SJCRH30 (cell line): ENCODE data around the gene LIN28B. TPM values are rescaled to one million over a fixed set of nuclear protein-coding genes. Genes with fewer than 3 reads are reported as not detected.

Experiments
- DNase-seq, 2 experiments: peaks; one replicate each; pipeline ENCODE4 v3.0.0-alpha.2; 2015 to 2020
- H3K27ac ChIP-seq: fragments of 250-450 bp; sonication (Bioruptor Pico); 2 replicates; pipeline ENCODE4 v1.5.1; 2020; ENCODE audit warnings: mild to moderate bottlenecking, moderate library complexity
- H3K27me3 ChIP-seq: fragments of 250-450 bp; sonication (Bioruptor Pico); 2 replicates; pipeline ENCODE4 v1.5.1; 2020; ENCODE audit warnings: mild to moderate bottlenecking, moderate library complexity
- H3K36me3 ChIP-seq: fragments of 250-450 bp; sonication (Bioruptor Pico); 2 replicates; pipeline ENCODE4 v1.5.1; 2020; ENCODE audit warnings: mild to moderate bottlenecking, moderate library complexity
- H3K4me1 ChIP-seq: fragments of 250-450 bp; sonication (Bioruptor Pico); 2 replicates; pipeline ENCODE4 v1.5.1; 2020; ENCODE audit warnings: mild to moderate bottlenecking, moderate library complexity
- H3K4me3 ChIP-seq: fragments of 250-450 bp; sonication (Bioruptor Pico); 2 replicates; pipeline ENCODE4 v1.5.1; 2020; ENCODE audit warnings: mild to moderate bottlenecking, moderate library complexity
- H3K9me3 ChIP-seq: fragments of 250-450 bp; sonication (Bioruptor Pico); replicated peaks from 2 replicates; pipeline ENCODE4 v1.5.1; 2020; ENCODE audit warnings: mild to moderate bottlenecking, moderate library complexity
- total RNA-seq: library from RNA; depleted of rRNA; stranded (reverse); fragments of >200 nt; shearing (Covaris generic); gene quantifications from 2 replicates; pipeline ENCODE4 v1.2.3, GENCODE V29; 2014

LIN28B gene
- total RNA-seq, 1 experiment from 2014 or later = 22.4 TPM

DNA sequence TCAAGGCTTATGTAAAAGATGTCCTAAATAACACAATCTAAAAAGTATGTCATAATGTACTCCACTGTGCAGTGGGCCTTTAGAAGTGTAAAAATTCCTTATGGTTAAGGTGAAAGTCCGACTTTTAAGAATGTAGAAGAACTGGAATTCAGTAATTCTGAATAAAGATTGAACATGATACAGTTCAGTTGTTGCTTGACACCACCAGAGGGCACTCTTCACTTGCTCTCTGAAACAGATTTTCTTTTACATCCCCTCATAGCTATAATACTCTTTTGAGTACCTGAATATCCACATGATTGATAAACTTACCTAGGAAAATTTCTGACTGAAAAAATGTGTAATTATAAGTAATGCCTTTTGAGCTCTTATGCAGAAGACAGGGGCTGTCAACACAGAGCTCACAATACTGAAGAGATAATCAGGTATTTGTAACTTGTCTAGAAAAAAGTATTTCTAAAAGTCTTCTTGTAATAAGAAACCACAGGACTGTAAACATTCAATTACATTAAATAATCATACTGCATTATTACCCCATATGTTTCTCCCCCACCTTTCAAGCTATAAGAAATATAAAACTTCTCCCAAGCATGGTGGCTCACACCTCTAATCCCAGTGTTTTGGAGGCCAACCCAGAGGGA lies 130.8 kb downstream of the LIN28B start:
- Histone ChIP-seq H3K9me3 (no peaks in the 10 kb centered on the region), H3K36me3 (no peaks in the 10 kb centered on the region), H3K27me3 (no peaks in the 10 kb centered on the region), H3K4me1 (no peaks in the 10 kb centered on the region), H3K4me3 (no peak overlapping the region), H3K27ac (no peak overlapping the region)
- DNase-seq = peak; percentile 29 to 78

DNA sequence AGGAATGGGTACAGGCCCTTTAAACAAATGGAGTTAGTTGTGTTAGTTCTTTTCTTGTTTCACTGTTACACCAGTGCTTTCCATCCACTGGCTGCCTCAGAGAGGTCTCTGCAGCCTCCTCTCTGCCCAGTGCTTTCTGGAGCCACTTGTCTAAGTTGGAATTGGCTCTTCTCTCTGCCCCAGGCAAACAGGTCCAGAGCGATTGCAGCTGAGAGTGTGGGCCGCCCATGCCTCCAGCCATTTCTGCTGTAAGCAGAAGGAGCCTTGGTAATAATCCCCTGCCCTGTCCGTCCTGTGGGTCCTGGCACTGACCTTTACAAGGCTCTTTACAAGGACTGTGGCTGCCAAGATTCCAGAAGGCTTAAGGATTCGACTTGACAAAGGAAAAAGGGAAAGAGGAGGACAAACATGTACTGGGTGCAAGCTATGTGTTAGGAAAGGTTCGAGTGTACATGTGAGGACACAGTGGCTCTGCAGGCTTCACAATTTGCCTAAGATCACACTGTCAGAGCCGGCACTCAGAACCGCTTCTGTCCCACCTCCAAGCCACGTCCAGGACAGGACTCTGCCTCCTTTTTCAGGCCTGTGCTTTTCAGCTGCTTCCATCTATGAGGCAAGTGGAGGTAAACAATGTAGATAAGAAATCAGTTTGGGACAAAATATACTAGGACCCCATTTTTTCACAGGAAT lies 134.4 kb downstream of the LIN28B start:
- Histone ChIP-seq H3K4me1 (no peaks in the 10 kb centered on the region), H3K4me3 (no peak overlapping the region), H3K9me3 (no peaks in the 10 kb centered on the region), H3K27me3 (no peaks in the 10 kb centered on the region), H3K36me3 (peaks cover 4% of the 10 kb centered on the region; the same call in 1 of the 2 replicates), H3K27ac (no peak overlapping the region)
- DNase-seq = no peak

DNA sequence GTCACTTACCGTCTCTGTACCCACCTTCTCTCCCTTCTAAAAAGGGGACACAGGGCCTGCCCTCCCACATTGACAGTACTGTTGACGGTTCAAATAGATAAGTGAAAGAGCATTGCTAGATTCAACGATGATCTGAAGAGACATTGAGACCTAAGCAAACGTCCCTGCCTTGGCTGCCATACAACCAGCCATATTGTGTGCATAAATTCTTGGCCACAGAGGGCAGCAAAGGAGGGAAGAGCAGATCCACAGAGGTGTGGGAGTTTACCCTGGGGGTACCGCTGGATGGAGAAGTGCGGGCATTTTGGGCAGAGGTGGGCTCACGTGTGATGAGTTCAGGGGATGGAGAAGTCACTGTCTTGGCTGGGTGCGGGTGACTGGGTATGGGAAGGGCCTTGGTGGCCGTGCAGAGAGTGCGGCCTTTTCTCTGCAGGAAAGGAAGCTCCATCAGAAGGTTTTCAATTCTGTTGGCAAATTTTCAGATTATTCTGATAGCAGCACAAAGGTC lies 137.3 kb downstream of the LIN28B start:
- DNase-seq = no peak

DNA sequence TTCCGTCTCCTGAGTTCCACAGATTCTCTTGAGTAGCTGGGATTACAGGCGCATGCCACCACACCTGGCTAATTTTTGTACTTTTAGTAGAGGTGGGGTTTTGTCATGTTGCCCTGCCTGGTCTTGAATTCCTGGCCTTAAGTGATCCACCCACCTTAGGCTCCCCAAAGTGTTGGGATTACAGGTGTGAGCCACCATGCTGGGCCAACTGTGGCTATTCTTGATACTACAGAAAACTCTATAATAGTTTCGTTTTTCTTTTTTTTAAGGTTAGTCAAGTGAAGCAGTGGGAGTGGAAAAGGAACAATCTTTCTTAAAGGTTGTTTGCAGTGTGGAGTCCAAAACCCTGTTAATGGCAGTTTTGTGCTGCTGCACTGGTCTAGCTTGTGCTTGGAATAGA lies 138.2 kb downstream of the LIN28B start:
- no peak overlapping the region for H3K27ac ChIP-seq
- H3K27me3 ChIP-seq = no peaks in the 10 kb centered on the region
- no peak overlapping the region for H3K4me3 ChIP-seq
- peaks cover 21% of the 10 kb centered on the region for H3K36me3 ChIP-seq
- H3K4me1 ChIP-seq = no peaks in the 10 kb centered on the region
- no peaks in the 10 kb centered on the region; the same call in 1 of the 2 replicates for H3K9me3 ChIP-seq
- DNase-seq = no peak

More for the DNA sequence above, 137.3 kb downstream of the LIN28B start:
- H3K4me1 ChIP-seq = no peaks in the 10 kb centered on the region
- no peak overlapping the region for H3K27ac ChIP-seq
- no peaks in the 10 kb centered on the region for H3K27me3 ChIP-seq
- no peaks in the 10 kb centered on the region; the same call in 1 of the 2 replicates for H3K9me3 ChIP-seq
- no peak overlapping the region for H3K4me3 ChIP-seq
- peaks cover 15% of the 10 kb centered on the region for H3K36me3 ChIP-seq

DNA sequence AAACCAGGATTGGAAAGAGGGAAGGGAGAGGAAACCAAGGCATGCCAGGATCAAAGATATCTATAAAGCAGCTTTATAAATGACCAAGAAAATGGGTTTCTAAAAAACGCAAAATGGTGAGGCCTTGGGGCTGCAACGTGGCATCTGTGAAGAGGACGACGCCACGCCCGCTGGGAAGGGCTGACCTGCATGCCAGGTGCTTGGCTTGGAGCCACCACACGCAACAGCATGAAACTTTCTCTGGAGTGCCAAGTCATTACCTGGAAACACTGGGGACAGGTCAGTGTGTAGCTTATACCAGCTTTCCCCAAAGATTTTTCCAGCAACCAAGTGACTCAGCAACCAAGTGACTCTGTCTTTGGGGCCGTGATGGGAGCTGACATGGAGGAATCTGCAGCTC lies 140.4 kb downstream of the LIN28B start:
- peaks cover 21% of the 10 kb centered on the region for H3K36me3 ChIP-seq
- H3K27me3 ChIP-seq = no peaks in the 10 kb centered on the region
- DNase-seq = no peak
- no peaks in the 10 kb centered on the region; the same call in 1 of the 2 replicates for H3K9me3 ChIP-seq
- no peak overlapping the region for H3K27ac ChIP-seq
- no peak overlapping the region for H3K4me3 ChIP-seq
- H3K4me1 ChIP-seq = no peaks in the 10 kb centered on the region

DNA sequence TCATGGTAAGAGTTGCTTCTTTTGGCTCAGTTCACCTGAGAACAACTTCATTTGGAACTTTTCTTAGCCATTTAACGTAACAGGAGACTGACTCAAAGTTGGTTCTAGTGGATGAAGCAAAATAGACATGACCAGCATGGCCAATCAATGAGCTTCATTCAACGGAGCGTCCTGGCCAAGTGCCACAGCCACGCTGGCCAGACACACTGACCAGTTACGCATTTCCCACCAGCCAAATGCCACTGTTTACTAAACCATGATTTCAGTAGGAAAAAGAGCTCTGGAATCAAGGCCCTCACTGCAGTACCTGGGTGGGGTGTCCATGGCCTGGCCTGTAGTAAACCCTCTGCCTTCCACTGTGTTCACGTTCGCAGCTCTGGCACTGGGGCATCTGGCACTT lies 142.5 kb downstream of the LIN28B start:
- Histone ChIP-seq H3K27ac (no peak overlapping the region), H3K4me3 (no peak overlapping the region), H3K27me3 (no peaks in the 10 kb centered on the region), H3K9me3 (no peaks in the 10 kb centered on the region; the same call in 1 of the 2 replicates), H3K36me3 (peaks cover 21% of the 10 kb centered on the region), H3K4me1 (no peaks in the 10 kb centered on the region)
- DNase-seq = no peak

DNA sequence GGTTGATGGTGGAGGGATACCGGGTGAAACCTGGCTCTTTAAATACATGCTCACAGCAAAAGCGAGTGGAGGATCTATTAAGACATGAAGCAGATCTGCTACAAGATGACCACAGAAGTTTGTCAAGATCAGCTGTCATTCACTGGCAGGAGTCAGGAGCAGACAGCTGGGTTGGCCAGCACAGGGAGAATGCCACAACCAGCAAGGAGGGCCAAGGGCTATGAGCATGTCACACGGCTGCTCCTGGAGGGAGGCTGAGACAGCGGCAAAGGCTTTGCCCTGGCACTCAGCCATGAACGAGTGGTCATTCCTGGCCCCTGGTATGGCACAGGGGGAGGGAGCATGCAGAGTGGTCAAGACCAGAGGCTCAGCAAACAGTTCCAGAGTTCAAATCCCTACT lies 145.3 kb downstream of the LIN28B start:
- Histone ChIP-seq H3K27ac (no peak overlapping the region), H3K9me3 (no peaks in the 10 kb centered on the region; the same call in 1 of the 2 replicates), H3K4me3 (no peak overlapping the region), H3K36me3 (peaks cover 18% of the 10 kb centered on the region), H3K4me1 (no peaks in the 10 kb centered on the region), H3K27me3 (no peaks in the 10 kb centered on the region)
- DNase-seq = no peak

DNA sequence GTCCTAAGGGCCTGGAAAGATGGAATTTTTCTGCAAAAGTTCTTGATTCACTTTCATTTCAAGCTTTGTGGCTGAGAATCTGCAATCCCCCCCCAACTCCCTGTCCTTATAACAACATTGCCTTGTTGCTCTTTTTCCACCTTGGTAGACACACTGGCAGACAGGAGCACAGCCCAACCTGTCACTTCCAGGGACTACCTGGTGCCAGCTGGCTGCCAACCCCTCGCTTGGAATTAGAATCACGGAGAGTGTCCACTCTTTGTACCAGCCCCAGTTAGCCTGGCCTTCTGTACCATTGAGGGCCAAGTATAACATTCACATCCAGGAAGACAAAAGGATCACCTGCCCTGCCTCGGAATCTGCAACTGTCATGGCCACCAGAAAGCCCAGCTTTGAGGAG lies 148.2 kb downstream of the LIN28B start:
- H3K27ac ChIP-seq = no peak overlapping the region
- DNase-seq = no peak
- no peak overlapping the region for H3K4me3 ChIP-seq
- peaks cover 9% of the 10 kb centered on the region for H3K36me3 ChIP-seq
- H3K4me1 ChIP-seq = no peaks in the 10 kb centered on the region
- H3K9me3 ChIP-seq = no peaks in the 10 kb centered on the region
- H3K27me3 ChIP-seq = no peaks in the 10 kb centered on the region

DNA sequence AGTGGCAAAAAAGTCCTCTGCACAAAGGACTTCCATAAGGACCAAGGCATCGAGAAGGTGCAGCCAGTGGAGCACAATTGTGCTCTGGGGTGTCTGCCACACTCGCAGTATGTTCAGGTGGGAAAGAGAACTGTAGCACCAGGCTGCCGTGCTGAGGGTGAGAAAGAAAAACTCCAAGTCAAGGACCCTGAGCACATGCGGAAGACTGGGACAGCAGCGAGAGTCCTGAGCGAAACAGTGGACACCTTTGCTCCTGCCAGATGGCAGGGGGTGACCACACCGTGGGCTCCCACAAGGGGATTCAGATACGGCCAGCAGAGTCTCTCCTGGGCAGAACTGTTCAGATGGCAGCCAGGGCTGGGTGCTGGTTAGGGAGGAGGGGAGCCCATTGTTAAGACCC lies 149.4 kb downstream of the LIN28B start:
- H3K9me3 ChIP-seq = no peaks in the 10 kb centered on the region
- H3K4me3 ChIP-seq = no peak overlapping the region
- DNase-seq = no peak
- no peak overlapping the region for H3K27ac ChIP-seq
- peaks cover 14% of the 10 kb centered on the region for H3K36me3 ChIP-seq
- no peaks in the 10 kb centered on the region for H3K4me1 ChIP-seq
- H3K27me3 ChIP-seq = no peaks in the 10 kb centered on the region

DNA sequence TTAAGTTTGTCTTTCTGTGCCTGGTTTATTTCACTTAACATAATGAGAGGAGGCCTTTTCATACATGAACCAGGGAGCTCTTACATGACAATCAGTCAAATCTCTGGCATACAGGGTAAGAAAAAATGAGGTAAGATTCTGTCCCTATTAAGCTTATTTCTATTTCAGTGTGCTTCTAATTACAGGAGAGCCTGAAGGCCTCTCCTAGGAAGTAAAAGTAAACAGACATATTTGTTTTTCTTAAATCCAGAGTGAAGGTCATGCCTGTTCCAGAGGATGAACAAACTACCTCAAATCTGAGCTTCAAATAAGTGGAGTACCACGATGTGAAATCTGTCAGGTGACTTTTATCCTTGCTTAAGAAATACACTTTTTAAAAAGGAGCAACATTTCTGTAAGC lies 150.3 kb downstream of the LIN28B start:
- H3K4me3 ChIP-seq = no peak overlapping the region
- peaks cover 20% of the 10 kb centered on the region for H3K36me3 ChIP-seq
- no peaks in the 10 kb centered on the region for H3K4me1 ChIP-seq
- no peaks in the 10 kb centered on the region for H3K27me3 ChIP-seq
- H3K9me3 ChIP-seq = no peaks in the 10 kb centered on the region
- H3K27ac ChIP-seq = no peak overlapping the region
- no peak for DNase-seq

DNA sequence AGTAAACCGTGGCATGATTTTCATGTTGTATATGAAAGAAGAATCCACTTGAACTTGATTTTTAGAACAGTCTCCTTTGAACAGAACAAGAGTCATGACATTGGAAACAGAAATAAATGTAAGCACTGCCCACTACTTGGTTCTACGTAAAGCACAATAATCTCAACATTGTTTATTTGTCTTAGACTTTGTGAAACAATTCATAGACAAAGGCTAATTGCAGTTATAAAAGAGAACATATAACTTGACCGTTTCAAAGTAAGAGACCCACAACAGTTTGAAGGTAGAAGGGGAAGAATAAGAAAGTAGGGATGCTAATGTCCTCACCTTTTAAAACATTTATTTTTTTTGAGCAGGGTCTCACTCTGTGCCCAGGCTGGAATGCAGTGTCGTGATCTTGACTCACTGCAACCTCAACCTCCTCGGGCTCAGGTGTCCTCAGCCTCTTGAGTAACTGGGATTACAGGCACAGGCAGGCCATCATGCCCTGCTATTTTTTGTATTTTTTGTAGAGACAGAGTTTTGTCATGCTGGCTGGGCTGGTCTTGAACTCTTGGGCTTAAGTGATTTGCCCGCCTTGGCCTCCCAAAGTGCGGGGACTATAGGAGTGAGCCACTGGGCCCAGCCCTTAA lies 151.8 kb downstream of the LIN28B start:
- DNase-seq = no peak
- no peak overlapping the region for H3K27ac ChIP-seq
- H3K4me3 ChIP-seq = no peak overlapping the region
- H3K27me3 ChIP-seq = no peaks in the 10 kb centered on the region
- no peaks in the 10 kb centered on the region for H3K4me1 ChIP-seq
- H3K9me3 ChIP-seq = no peaks in the 10 kb centered on the region
- H3K36me3 ChIP-seq = peaks cover 22% of the 10 kb centered on the region

DNA sequence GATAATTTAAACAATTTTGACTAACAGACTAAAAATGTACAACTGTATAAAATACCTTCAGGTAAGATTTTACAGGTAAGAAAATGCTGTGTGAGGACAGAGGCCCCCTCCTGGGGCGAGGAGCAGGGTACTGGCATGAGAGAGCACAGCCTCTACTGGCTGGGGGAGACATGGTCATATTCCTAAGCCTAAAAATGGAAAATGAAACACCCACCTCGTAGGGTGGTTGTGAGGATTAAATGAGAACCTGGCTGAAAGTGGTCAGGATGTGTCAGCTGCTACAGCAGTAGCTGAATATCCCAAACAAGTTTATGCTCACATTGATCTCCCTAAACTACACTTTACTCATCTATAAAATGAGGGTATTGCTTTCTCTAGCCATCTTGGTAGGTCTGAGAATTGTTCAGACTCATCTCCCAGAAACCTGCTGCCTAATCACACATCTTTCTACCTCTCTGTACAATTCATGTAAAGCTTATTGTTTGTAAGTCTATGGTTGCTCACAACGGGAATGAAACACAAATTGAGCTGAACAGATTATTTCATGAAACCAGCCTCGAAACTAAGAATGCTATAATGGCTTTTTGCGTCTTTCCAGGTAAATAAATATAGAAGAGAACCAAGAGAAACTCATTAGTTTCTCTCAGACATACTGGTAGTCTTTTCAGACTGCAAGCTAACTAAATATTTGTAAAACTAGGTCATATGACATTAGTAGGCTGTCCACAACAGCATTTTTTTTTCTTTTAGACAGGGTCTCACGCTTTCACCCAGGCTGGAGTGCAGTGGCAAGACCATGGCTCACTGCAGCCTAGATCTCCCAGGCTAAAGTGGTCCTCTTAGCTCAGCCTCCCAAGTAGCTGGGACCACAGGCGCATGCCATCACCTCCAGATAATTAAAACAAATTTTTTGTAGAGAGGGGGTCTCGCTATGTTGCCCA lies 153.3 kb downstream of the LIN28B start:
- H3K4me1 ChIP-seq = no peaks in the 10 kb centered on the region
- H3K36me3 ChIP-seq = peaks cover 33% of the 10 kb centered on the region
- DNase-seq = no peak
- H3K9me3 ChIP-seq = no peaks in the 10 kb centered on the region
- no peaks in the 10 kb centered on the region for H3K27me3 ChIP-seq
- no peak overlapping the region for H3K4me3 ChIP-seq
- H3K27ac ChIP-seq = no peak overlapping the region

DNA sequence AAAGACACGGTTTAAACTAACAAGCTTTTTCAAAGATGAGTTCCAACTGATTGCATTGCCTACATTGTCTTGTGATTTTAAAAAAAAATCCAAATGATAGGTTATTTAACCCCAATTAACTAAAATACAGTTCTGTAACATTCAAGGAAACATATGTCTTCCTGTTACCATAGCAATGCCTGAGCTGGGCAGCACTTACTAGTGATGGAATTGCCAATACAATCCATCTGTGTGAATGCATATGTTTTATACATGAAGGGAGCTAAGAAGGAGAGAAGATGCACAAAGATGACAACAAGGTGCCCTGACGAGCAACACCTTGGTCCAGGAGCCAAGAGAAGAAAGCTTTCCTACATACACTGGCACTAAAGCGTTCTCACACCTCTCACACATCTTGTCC lies 154.2 kb downstream of the LIN28B start:
- DNase-seq = no peak
- H3K4me1 ChIP-seq = no peaks in the 10 kb centered on the region
- no peaks in the 10 kb centered on the region for H3K27me3 ChIP-seq
- no peak overlapping the region for H3K4me3 ChIP-seq
- H3K36me3 ChIP-seq = peaks cover 42% of the 10 kb centered on the region
- H3K9me3 ChIP-seq = no peaks in the 10 kb centered on the region
- no peak overlapping the region for H3K27ac ChIP-seq

DNA sequence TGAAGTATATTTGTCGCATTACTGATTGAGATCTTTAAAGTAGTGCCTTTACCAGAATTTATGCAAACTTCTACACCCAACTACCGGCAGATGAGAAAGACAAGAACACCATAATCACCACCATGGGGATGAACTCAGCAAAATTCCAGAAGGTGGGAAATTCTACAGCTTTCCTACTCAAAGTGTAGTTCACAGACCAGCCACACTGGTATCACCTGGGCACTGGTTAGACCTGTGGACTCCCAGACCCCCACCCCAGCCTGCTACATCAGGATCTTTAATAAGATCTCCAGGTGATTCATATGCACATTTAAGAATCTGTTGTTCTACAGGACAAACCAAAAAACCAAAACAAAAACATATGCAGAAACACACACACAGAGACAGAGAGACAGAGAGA lies 155.0 kb downstream of the LIN28B start:
- H3K4me3 ChIP-seq = no peak overlapping the region

More for the DNA sequence above, 155.0 kb downstream of the LIN28B start:
- Histone ChIP-seq H3K27me3 (no peaks in the 10 kb centered on the region), H3K36me3 (peaks cover 50% of the 10 kb centered on the region), H3K9me3 (no peaks in the 10 kb centered on the region), H3K27ac (no peak overlapping the region), H3K4me1 (no peaks in the 10 kb centered on the region)
- DNase-seq = no peak
